Ovary (tissue), 9 donors: ENCODE measurements around the gene DOLPP1. TPM values are rescaled to one million over a fixed set of nuclear protein-coding genes. Genes with fewer than 3 reads are reported as not detected.

ENCODE experiments used
- DNase-seq, 5 donors: peaks; one replicate each; pipeline ENCODE4 v3.0.0-alpha.2; 2019 to 2020
- H3K27ac ChIP-seq, 2 donors: fragments of 200-600 bp; one replicate each; pipeline versions ENCODE4 v1.5.1 to v1.8.0; 2019 to 2022
- H3K27me3 ChIP-seq: fragments of 200-600 bp; one replicate; pipeline ENCODE4 v1.8.0; 2022
- H3K36me3 ChIP-seq: fragments of 200-600 bp; sonication (generic); one replicate; pipeline ENCODE4 v1.5.1; 2019
- H3K4me1 ChIP-seq: one replicate; pipeline ENCODE4 v1.8.1; 2013; ENCODE audit warnings: mild to moderate bottlenecking, moderate library complexity; ENCODE audit not compliant: insufficient read depth
- H3K4me3 ChIP-seq: fragments of 200-600 bp; sonication (generic); one replicate; pipeline ENCODE4 v1.5.1; 2017
- H3K9me3 ChIP-seq, 2 donors: fragments of 200-600 bp in 1 of 2; sonication (generic) in 1 of 2; one replicate each; pipeline versions ENCODE4 v1.5.1 to v1.8.1; 2013 to 2019; ENCODE audit warnings: mild to moderate bottlenecking in 1 of 2, moderate library complexity in 1 of 2
- CTCF ChIP-seq, 3 donors: fragments of 450-650 bp in 2 of 3; fragments of 200-600 bp in 1 of 3; IDR thresholded peaks; one replicate each; pipeline versions ENCODE4 v1.5.1 to v1.8.0; 2016 to 2022; ENCODE audit warnings: antibody characterized with exemption in 3 of 3, mild to moderate bottlenecking in 1 of 3
- EP300 ChIP-seq: sonication (generic); formaldehyde crosslinking; IDR thresholded peaks from one replicate; pipeline ENCODE4 v1.6.1; 2017; ENCODE audit warnings: antibody characterized with exemption
- POLR2A ChIP-seq: fragments of 450-650 bp; IDR thresholded peaks from one replicate; pipeline ENCODE4 v1.6.1; 2017; ENCODE audit warnings: antibody characterized with exemption, mild to moderate bottlenecking, moderate library complexity
- WGBS, 3 donors: extraction: QIAGEN DNeasy Blood & Tissue Kit in 1 of 3; methylation state at CpG; one replicate each; pipeline versions ENCODE4 v1.1.5 to v1.1.7; 2013 to 2017; 5-methylcytosine and 5-hydroxymethylcytosine counted together
- intact Hi-C, 4 donors: fragments of 100-400 bp; cut with DNase I; formaldehyde crosslinking; loops; one replicate each; pipeline versions ENCODE4 v1.11.0 to v1.15.1; 2022 to 2023
- polyA plus RNA-seq, 2 donors: library from polyadenylated mRNA; stranded (reverse); fragments of 200-250 nt in 1 of 2; fragments of 350-450 nt in 1 of 2; fragmentation: Illumina TruSeq in 1 of 2; extraction: RNeasy Lipid Tissue Mini Kit (QIAGEN cat#74804) in 1 of 2; gene quantifications; one replicate each; pipeline ENCODE4 v1.2.3, GENCODE V29; 2013 to 2014
- total RNA-seq, 7 donors: library from RNA; depleted of rRNA in 2 of 7; stranded (reverse); fragments of >200 nt in 2 of 7; fragmentation: NEBNext Ultra II Directional in 3 of 7; extraction: Animal tissue kit (Norgen Biotek cat#: 25700) in 3 of 7; gene quantifications; one replicate each; pipeline versions ENCODE4 v1.1.0 to v1.2.4, GENCODE V29; 2016 to 2023
- donor health status: DM: no; HTN: no; CAD: no; lungs with moderate emphysema.
- donor health status: DM: no; HTN: no; CAD: no.
- donor health status: Bipolar disorder and iron deficiency.
- donor health status: DM: yes; HTN: yes; CAD: no.
- donor health status: DM: no; HTN: no; CAD: no.
- donor health status: DM: yes; HTN: yes; CAD: no.

Gene DOLPP1
- total and polyA plus RNA-seq, 9 donors, result 3.3 to 16.2 (median 8.6) TPM

- Histone ChIP-seq H3K9me3 (no peaks in the 10 kb centered on the region), H3K4me1 (no peaks in the 10 kb centered on the region), H3K4me3 (no peak overlapping the region), H3K36me3 (no peaks in the 10 kb centered on the region), H3K27me3 (no peaks in the 10 kb centered on the region), H3K27ac (no peak overlapping the region)
- WGBS, 3 donors, result 65 to 89% (median 67%) methylated on average over 5 of the region's 5 CpGs
- TF ChIP-seq EP300 (no peak), POLR2A (no peak), CTCF (IDR thresholded peaks at IDR 0.05) (no peak)
- DNase-seq, result no peak
- intact Hi-C loops, result no loop called here
Measured at GRCh38 chr9:129054163-129054851, 26.6 kb upstream of the DOLPP1 start.

GRCh38 chr9:129058965-129059795 is 21.7 kb upstream of the DOLPP1 start:
- 84 to 87% (median 86%) methylated on average over 21 of the region's 21 CpGs for WGBS, 3 donors
- no peaks in the 10 kb centered on the region for H3K4me1 ChIP-seq
- TF ChIP-seq EP300, result no peak
- intact Hi-C loops, result no loop called here
- DNase-seq, result no peak
- H3K27ac ChIP-seq, result no peak overlapping the region
- no peaks in the 10 kb centered on the region for H3K27me3 ChIP-seq
- H3K4me3 ChIP-seq, result no peak overlapping the region
- H3K9me3 ChIP-seq, result no peaks in the 10 kb centered on the region
- H3K36me3 ChIP-seq, result no peaks in the 10 kb centered on the region

- 88 to 93% (median 92%) methylated on average over 31 to 37 of the region's 37 CpGs for WGBS, 3 donors
- Histone ChIP-seq H3K9me3 (no peaks in the 10 kb centered on the region), H3K4me1 (no peaks in the 10 kb centered on the region), H3K36me3 (no peaks in the 10 kb centered on the region), H3K27me3 (no peaks in the 10 kb centered on the region), H3K27ac (no peak overlapping the region), H3K4me3 (no peak overlapping the region)
- no peak for TF ChIP-seq CTCF (IDR thresholded peaks at IDR 0.05)
- no peak for TF ChIP-seq POLR2A
- no peak for TF ChIP-seq EP300
- DNase-seq, result no peak
- intact Hi-C loops, result no loop called here
Measured at GRCh38 chr9:129059796-129060785, 20.8 kb upstream of the DOLPP1 start.

- no peaks in the 10 kb centered on the region for H3K36me3 ChIP-seq
- no peaks in the 10 kb centered on the region for H3K9me3 ChIP-seq
- no peak overlapping the region for H3K4me3 ChIP-seq
- 91 to 95% (median 92%) methylated on average over 11 to 12 of the region's 12 CpGs for WGBS, 3 donors
- intact Hi-C loops, result no loop called here
- no peak for DNase-seq
- H3K27me3 ChIP-seq, result no peaks in the 10 kb centered on the region
- H3K27ac ChIP-seq, result no peak overlapping the region
- no peaks in the 10 kb centered on the region for H3K4me1 ChIP-seq
- no peak for TF ChIP-seq EP300
- TF ChIP-seq CTCF (IDR thresholded peaks at IDR 0.05), result no peak
- no peak for TF ChIP-seq POLR2A
Measured at GRCh38 chr9:129060991-129061390, 19.9 kb upstream of the DOLPP1 start.
